KG1 (cell line): Measurements from ENCODE around the gene POLN.
A peak's percentile ranks its signal among the peaks of the same experiment; 100 is the strongest.

Source experiments
- DNase-seq: peaks from one replicate; lab custom pipeline; 2025; lab: John Stamatoyannopoulos, UW

Gene POLN

GRCh38 chr4:2058264-2059045 is 183.5 kb downstream of the POLN start:
- DNase-seq = no peak

GRCh38 chr4:2057382-2058065 is 184.4 kb downstream of the POLN start:
- DNase-seq = no peak

DNA sequence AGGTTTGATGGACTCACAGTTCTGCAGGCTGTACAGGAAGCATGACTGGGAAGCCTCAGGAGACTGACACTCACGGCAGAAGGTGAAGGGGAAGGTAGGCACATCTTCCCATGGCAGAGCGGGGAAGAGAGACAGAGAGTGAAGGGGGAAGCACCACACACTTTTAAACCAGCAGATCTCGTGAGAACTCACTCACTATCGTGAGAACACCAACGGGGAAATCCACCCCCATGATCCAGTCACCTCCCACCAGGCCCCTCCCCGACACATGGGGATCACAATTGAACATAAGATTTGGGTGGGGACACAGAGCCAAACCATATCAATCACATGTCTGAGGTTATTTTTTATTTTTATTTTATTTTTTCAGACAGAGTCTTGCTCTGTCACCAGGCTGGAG is 187.7 kb downstream of the POLN start:
- no peak for DNase-seq

- no peak for DNase-seq
These were observed 190.8 kb downstream of the POLN start for GRCh38 chr4:2051086-2051485.

GRCh38 chr4:2049811-2050210 is 192.1 kb downstream of the POLN start:
- no peak for DNase-seq

DNA sequence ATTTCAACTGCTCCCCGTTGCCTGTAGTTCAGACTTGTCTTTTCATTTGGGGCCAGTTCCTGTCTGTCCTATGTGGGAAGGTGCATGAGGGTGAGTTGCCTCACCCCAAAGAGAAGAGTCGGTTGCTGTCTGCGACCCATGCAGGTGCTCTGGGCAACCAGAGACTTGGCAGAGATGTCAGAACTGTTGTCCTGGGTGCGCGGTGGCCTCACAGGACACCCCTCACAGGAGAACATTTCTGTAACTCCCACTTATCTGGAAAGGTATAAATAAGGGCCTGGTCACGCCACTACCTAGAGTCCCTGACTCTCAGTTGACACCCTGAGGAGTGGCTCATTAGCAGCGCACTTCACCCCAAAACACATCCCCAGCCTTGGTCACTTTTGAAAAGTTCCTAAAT is 192.5 kb downstream of the POLN start:
- DNase-seq = no peak

GRCh38 chr4:2048831-2049230 is 193.1 kb downstream of the POLN start:
- no peak for DNase-seq

GRCh38 chr4:2047781-2048581 is 193.9 kb downstream of the POLN start:
- DNase-seq = no peak

GRCh38 chr4:2047031-2047660 is 194.8 kb downstream of the POLN start:
- no peak for DNase-seq

- no peak for DNase-seq
These were observed 195.6 kb downstream of the POLN start for GRCh38 chr4:2046031-2046961.

GRCh38 chr4:2045518-2045951 is 196.4 kb downstream of the POLN start:
- no peak for DNase-seq

- no peak for DNase-seq
These were observed 197.1 kb downstream of the POLN start for GRCh38 chr4:2044542-2045517.

GRCh38 chr4:2044119-2044485 is 197.8 kb downstream of the POLN start:
- DNase-seq = no peak

- no peak for DNase-seq
These were observed 198.4 kb downstream of the POLN start for GRCh38 chr4:2043396-2044118.

GRCh38 chr4:2042947-2043395 is 198.9 kb downstream of the POLN start:
- no peak for DNase-seq

GRCh38 chr4:2042204-2042946 is 199.5 kb downstream of the POLN start:
- DNase-seq = no peak

- peak; percentile 49 for DNase-seq
These were observed 200.4 kb downstream of the POLN start for GRCh38 chr4:2041239-2042130.
